Adrenal gland (tissue), 12 donors: ENCODE measurements around the gene PPP2R2D. TPM values are rescaled to one million over a fixed set of nuclear protein-coding genes. Genes with fewer than 3 reads are reported as not detected.

Source experiments
- DNase-seq, 7 donors: peaks; one replicate each; pipeline ENCODE4 v3.0.0-alpha.2; 2019 to 2020
- H3K27ac ChIP-seq, 5 donors: fragments of 200-600 bp; sonication (generic) in 4 of 5; 1 replicate in 3 of 5; 2 replicates in 2 of 5; pipeline versions ENCODE4 v1.5.1 to v1.8.0; 2016 to 2020; ENCODE audit warnings: mild to moderate bottlenecking in 1 of 5
- H3K27me3 ChIP-seq: fragments of 200-600 bp; 2 replicates; pipeline ENCODE4 v1.8.0; 2021
- H3K36me3 ChIP-seq, 2 donors: fragments of 200-600 bp; replicated peaks in 1 of 2; 1 replicate in 1 of 2; 2 replicates in 1 of 2; pipeline versions ENCODE4 v1.5.1 to v1.8.0; 2018 to 2022
- H3K4me1 ChIP-seq, 2 donors: fragments of 200-600 bp; replicated peaks in 1 of 2; 1 replicate in 1 of 2; 2 replicates in 1 of 2; pipeline versions ENCODE4 v1.5.1 to v1.8.0; 2018 to 2021
- H3K4me3 ChIP-seq, 4 donors: fragments of 200-600 bp; sonication (generic) in 3 of 4; one replicate each; pipeline ENCODE4 v1.5.1; 2016 to 2018
- H3K9me3 ChIP-seq, 3 donors: fragments of 200-600 bp; sonication (generic) in 1 of 3; replicated peaks in 1 of 3; 1 replicate in 2 of 3; 2 replicates in 1 of 3; pipeline versions ENCODE4 v1.5.1 to v1.8.0; 2016 to 2021
- POLR2A ChIP-seq, 2 donors: fragments of 450-650 bp; IDR thresholded peaks; one replicate each; pipeline ENCODE4 v1.6.1; 2017; ENCODE audit warnings: antibody characterized with exemption in 2 of 2, mild to moderate bottlenecking in 2 of 2, moderate library complexity in 1 of 2
- WGBS, 4 donors: extraction: QIAGEN DNeasy Blood & Tissue Kit in 2 of 4; methylation state at CpG; one replicate each; pipeline versions ENCODE4 v1.1.5 to v1.1.7; 2013 to 2017; 5-methylcytosine and 5-hydroxymethylcytosine counted together
- intact Hi-C, 2 donors: fragments of 100-400 bp; cut with DNase I; formaldehyde crosslinking; loops; one replicate each; pipeline versions ENCODE4 v1.14.1 to v1.15.0; 2022 to 2023
- polyA plus RNA-seq, 3 donors: library from polyadenylated mRNA; stranded (reverse); fragments of 200-250 nt in 2 of 3; fragments of 350-450 nt in 1 of 3; fragmentation: Illumina TruSeq in 1 of 3; extraction: RNeasy Lipid Tissue Mini Kit (QIAGEN cat#74804) in 1 of 3; gene quantifications; one replicate each; pipeline ENCODE4 v1.2.3, GENCODE V29; 2013 to 2014
- total RNA-seq, 9 donors: library from RNA; depleted of rRNA in 4 of 9; stranded (reverse); fragments of >200 nt in 4 of 9; fragments of 120-200 nt in 1 of 9; fragmentation: NEBNext Ultra II Directional in 1 of 9; extraction: Animal tissue kit (Norgen Biotek cat#: 25700) in 1 of 9; gene quantifications; one replicate each; pipeline versions ENCODE4 v1.1.0 to v1.2.4, GENCODE V29; 2013 to 2023
- TF ChIP-seq, protein P1 (sequence below), 6 experiments: fragments of 450-650 bp in 4 of 6; fragments of 200-600 bp in 2 of 6; sonication (generic) in 1 of 6; IDR thresholded peaks; 1 replicate in 5 of 6; 2 replicates in 1 of 6; pipeline versions ENCODE4 v1.5.1 to v1.8.0; 2016 to 2021; ENCODE audit warnings: antibody characterized with exemption in 6 of 6, mild to moderate bottlenecking in 2 of 6, moderate library complexity in 1 of 6
- donor health status: healthy with polysubstance abuse.
- donor health status: Bipolar disorder and iron deficiency.
- donor health status: DM: yes; HTN: yes; CAD: no.
- donor health status: DM: no; HTN: no; CAD: no.
- donor health status: DM: no; HTN: no; CAD: no.
- donor health status: DM: yes; HTN: yes; CAD: no.

PPP2R2D gene
- total and polyA plus RNA-seq, 12 donors = 37.8 to 83.2 (median 58.9) TPM

DNA sequence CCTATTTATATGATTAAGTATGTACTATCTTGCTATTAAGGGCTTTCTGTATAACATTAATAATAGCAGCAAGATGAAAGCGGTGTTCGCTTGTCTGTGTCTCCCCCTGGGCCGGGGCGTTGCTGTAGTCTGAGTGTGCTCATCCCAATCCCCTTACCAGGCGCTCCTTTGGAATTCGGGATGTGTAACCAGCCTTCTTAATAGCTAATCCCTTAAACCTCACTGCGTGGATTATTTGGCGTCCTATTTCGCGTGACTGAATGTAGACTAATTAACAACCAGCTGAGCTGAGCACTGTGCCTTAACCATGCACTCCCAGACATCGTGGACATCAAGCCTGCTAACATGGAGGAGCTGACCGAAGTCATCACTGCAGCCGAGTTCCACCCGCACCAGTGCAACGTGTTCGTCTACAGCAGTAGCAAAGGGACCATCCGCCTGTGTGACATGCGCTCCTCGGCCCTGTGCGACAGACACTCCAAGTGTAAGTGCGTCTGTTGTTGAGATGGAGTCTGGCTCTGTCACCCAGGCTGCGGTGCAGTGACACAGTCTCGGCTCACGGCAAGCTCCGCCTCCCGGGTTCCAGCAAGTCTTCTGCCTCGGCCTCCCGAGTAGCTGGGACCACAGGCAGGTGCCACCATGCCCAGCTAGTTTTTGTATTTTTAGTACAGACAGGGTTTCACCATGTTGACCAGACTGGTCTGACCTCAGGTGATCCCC lies 44.3 kb downstream of the PPP2R2D start:
- DNase-seq = peak in 2 of 7 donors; percentile 24 to 54
- intact Hi-C loops = loop anchor here (5.0 to 10.0 kb wide), 3 partner anchors 38 to 60 kb away; no protein-coding TSS in a partner anchor
- peaks cover 0 to 64% of the 10 kb centered on the region in 2 donors for H3K36me3 ChIP-seq
- TF ChIP-seq POLR2A (IDR thresholded peaks at IDR 0.05) = no peak
- TF ChIP-seq, protein P1, sequence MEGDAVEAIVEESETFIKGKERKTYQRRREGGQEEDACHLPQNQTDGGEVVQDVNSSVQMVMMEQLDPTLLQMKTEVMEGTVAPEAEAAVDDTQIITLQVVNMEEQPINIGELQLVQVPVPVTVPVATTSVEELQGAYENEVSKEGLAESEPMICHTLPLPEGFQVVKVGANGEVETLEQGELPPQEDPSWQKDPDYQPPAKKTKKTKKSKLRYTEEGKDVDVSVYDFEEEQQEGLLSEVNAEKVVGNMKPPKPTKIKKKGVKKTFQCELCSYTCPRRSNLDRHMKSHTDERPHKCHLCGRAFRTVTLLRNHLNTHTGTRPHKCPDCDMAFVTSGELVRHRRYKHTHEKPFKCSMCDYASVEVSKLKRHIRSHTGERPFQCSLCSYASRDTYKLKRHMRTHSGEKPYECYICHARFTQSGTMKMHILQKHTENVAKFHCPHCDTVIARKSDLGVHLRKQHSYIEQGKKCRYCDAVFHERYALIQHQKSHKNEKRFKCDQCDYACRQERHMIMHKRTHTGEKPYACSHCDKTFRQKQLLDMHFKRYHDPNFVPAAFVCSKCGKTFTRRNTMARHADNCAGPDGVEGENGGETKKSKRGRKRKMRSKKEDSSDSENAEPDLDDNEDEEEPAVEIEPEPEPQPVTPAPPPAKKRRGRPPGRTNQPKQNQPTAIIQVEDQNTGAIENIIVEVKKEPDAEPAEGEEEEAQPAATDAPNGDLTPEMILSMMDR (IDR thresholded peaks at IDR 0.05) = no peak
- H3K27ac ChIP-seq = peak overlapping the region in 1 of 5 donors; percentile 63
- H3K4me1 ChIP-seq = peaks cover 3 to 21% of the 10 kb centered on the region in 2 donors
- no peak overlapping the region for H3K4me3 ChIP-seq
- no peaks in the 10 kb centered on the region for H3K9me3 ChIP-seq
- no peaks in the 10 kb centered on the region for H3K27me3 ChIP-seq
- WGBS, 4 donors = 92 to 96% (median 95%) methylated on average over 25 to 28 of the region's 28 CpGs

DNA sequence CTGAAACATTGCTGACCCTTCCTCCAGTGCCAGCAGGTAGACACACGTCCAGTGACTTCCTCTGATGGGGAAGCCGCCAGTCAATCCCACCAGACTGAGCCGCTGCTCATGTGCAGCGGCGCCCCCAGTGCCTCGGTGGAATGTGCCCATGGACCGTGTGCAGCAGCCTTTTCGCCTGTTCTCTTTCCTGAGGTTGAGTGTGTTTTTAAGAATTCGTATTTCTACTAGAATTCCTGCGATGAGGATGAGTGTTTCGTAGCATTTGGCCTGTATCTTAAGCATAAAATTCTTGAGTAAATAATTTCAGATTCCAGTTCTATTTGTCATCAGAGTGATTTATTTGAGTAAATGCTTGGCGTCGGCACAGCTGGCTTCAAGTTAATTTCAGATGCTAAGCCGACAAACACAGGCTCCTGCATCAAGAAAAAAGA lies 45.5 kb downstream of the PPP2R2D start:
- Histone ChIP-seq H3K4me3 (no peak overlapping the region), H3K36me3 (peaks cover 0 to 65% of the 10 kb centered on the region in 2 donors), H3K4me1 (peaks cover 3 to 21% of the 10 kb centered on the region in 2 donors), H3K27ac (peak overlapping the region in 3 of 5 donors; percentile 27 to 80 (median 59)), H3K27me3 (no peaks in the 10 kb centered on the region), H3K9me3 (no peaks in the 10 kb centered on the region)
- 61 to 65% (median 62%) methylated on average over 14 of the region's 14 CpGs for WGBS, 4 donors
- intact Hi-C loops = loop anchor here (5.0 to 10.0 kb wide), 2 partner anchors 59 to 62 kb away; no protein-coding TSS in a partner anchor
- TF ChIP-seq POLR2A (IDR thresholded peaks at IDR 0.05) = no peak
- TF ChIP-seq, protein P1 (IDR thresholded peaks at IDR 0.05) = no peak
- peak in 4 of 7 donors; percentile 62 to 79 (median 69) for DNase-seq

GRCh38 chr10:131946880-131947279 lies 46.1 kb downstream of the PPP2R2D start:
- Histone ChIP-seq H3K27ac (peak overlapping the region in 2 of 5 donors; percentile 4 to 80), H3K27me3 (no peaks in the 10 kb centered on the region), H3K4me3 (no peak overlapping the region), H3K9me3 (no peaks in the 10 kb centered on the region), H3K36me3 (peaks cover 0 to 66% of the 10 kb centered on the region in 2 donors), H3K4me1 (peaks cover 3 to 21% of the 10 kb centered on the region in 2 donors)
- peak in 2 of 7 donors; percentile 31 to 54 for DNase-seq
- intact Hi-C loops = loop anchor here (5.0 to 10.0 kb wide), 2 partner anchors 60 to 62 kb away; no protein-coding TSS in a partner anchor
- TF ChIP-seq POLR2A (IDR thresholded peaks at IDR 0.05) = no peak
- TF ChIP-seq, protein P1 (IDR thresholded peaks at IDR 0.05) = no peak
- WGBS, 4 donors = 93 to 98% (median 96%) methylated on average over 10 to 14 of the region's 14 CpGs

DNA sequence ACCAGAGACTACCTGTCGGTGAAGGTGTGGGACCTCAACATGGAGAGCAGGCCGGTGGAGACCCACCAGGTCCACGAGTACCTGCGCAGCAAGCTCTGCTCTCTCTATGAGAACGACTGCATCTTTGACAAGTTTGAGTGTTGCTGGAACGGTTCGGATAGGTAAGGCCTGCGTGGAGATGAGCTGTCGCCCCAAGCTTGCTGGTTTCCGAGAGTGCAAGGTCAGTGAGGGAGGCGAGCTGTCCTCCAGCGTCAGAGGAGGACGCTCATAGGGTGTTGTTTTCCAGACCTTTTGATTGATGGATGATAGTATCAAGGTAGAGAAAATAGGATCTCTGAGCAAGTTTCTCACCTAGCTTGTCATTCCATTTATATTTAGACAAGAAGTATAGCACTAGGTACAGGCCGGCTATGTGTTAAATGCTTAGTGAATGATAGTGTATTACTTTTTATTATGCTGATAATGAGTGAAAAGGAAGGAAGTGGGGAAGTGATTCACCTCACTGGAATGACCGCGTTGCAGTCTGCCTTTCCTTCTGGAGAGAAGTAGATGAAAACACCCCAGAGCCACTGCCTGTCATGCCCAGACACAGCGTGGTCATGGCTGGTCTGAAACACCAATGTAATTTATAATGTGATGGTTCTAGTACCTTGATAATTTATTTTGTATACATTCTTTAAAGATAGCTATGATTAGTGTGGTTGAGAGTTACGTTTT lies 47.0 kb downstream of the PPP2R2D start:
- WGBS, 4 donors = 55 to 64% (median 59%) methylated on average over 18 of the region's 18 CpGs
- TF ChIP-seq, protein P1 (IDR thresholded peaks at IDR 0.05) = no peak
- no peak for TF ChIP-seq POLR2A (IDR thresholded peaks at IDR 0.05)
- DNase-seq = peak in 5 of 7 donors; percentile 50 to 69 (median 58)
- Histone ChIP-seq H3K27ac (peak overlapping the region in 3 of 5 donors; percentile 4 to 80 (median 10)), H3K9me3 (no peaks in the 10 kb centered on the region), H3K27me3 (no peaks in the 10 kb centered on the region), H3K4me1 (peaks cover 3 to 21% of the 10 kb centered on the region in 2 donors), H3K36me3 (peaks cover 0 to 66% of the 10 kb centered on the region in 2 donors), H3K4me3 (no peak overlapping the region)
- intact Hi-C loops = loop anchor here (5.0 to 10.0 kb wide), 2 partner anchors 60 to 63 kb away; no protein-coding TSS in a partner anchor
